HG02610 (cell line): ENCODE data around the gene PDE4D.
"Not testable (repeated sequence)": the region's sequence is repeated elsewhere in the genome, so short reads cannot be mapped to it uniquely, and the experiment has no call there.

Experiments
- ATAC-seq: cut with Tn5 transposase; IDR thresholded peaks from one replicate; pipeline ENCODE4 v1.9.1; 2021; ENCODE audit warnings: mild to moderate bottlenecking, moderate library complexity; ENCODE audit not compliant: unreplicated experiment

Gene PDE4D

GRCh38 chr5:59002162-59002825 lies 891.2 kb downstream of the PDE4D start:
- no peak for ATAC-seq

- ATAC-seq: no peak
Observed at GRCh38 chr5:59001716-59002115, 891.8 kb downstream of the PDE4D start.

GRCh38 chr5:59001154-59001553 lies 892.4 kb downstream of the PDE4D start:
- no peak for ATAC-seq

- no peak for ATAC-seq
Observed at GRCh38 chr5:59000211-59000610, 893.3 kb downstream of the PDE4D start.

- ATAC-seq: no peak
Observed at GRCh38 chr5:58999804-59000203, 893.7 kb downstream of the PDE4D start.

- no peak for ATAC-seq
Observed at GRCh38 chr5:58998544-58998943, 895.0 kb downstream of the PDE4D start.

GRCh38 chr5:58995779-58996178 lies 897.7 kb downstream of the PDE4D start:
- not testable (repeated sequence) for ATAC-seq

GRCh38 chr5:58993461-58993860 lies 900.1 kb downstream of the PDE4D start:
- no peak for ATAC-seq

- no peak for ATAC-seq
Observed at GRCh38 chr5:58988938-58989337, 904.6 kb downstream of the PDE4D start.

- ATAC-seq: no peak
Observed at GRCh38 chr5:58987193-58987592, 906.3 kb downstream of the PDE4D start.

- ATAC-seq: no peak
Observed at GRCh38 chr5:58986281-58986680, 907.2 kb downstream of the PDE4D start.

- ATAC-seq: no peak
Observed at GRCh38 chr5:58985759-58986158, 907.8 kb downstream of the PDE4D start.

- ATAC-seq: no peak
Observed at GRCh38 chr5:58985311-58985710, 908.2 kb downstream of the PDE4D start.

GRCh38 chr5:58983526-58984452 lies 909.7 kb downstream of the PDE4D start:
- no peak for ATAC-seq

GRCh38 chr5:58980890-58981289 lies 912.6 kb downstream of the PDE4D start:
- ATAC-seq: no peak

- no peak for ATAC-seq
Observed at GRCh38 chr5:58979090-58979489, 914.4 kb downstream of the PDE4D start.

- no peak for ATAC-seq
Observed at GRCh38 chr5:58974601-58975000, 918.9 kb downstream of the PDE4D start.

- no peak for ATAC-seq
Observed at GRCh38 chr5:58974083-58974482, 919.4 kb downstream of the PDE4D start.

GRCh38 chr5:58972301-58972700 lies 921.2 kb downstream of the PDE4D start:
- ATAC-seq: no peak

GRCh38 chr5:58970766-58971165 lies 922.8 kb downstream of the PDE4D start:
- ATAC-seq: no peak

- no peak for ATAC-seq
Observed at GRCh38 chr5:58969795-58970194, 923.7 kb downstream of the PDE4D start.

GRCh38 chr5:58969253-58969652 lies 924.3 kb downstream of the PDE4D start:
- no peak for ATAC-seq
